Neuronal stem cell (in vitro differentiated cells): Measurements from ENCODE around the gene MLNR.

Experiments used
- DNase-seq: peaks from one replicate; pipeline ENCODE4 v3.0.0-alpha.2; 2013; ENCODE audit warnings: low spot score
- H2AFZ ChIP-seq: one replicate; pipeline ENCODE4 v1.6.1; 2013; ENCODE audit warnings: mild to moderate bottlenecking, low read length, inconsistent platforms
- H2AK5ac ChIP-seq: 2 replicates; pipeline ENCODE4 v1.6.1; 2013; ENCODE audit warnings: low read depth, mild to moderate bottlenecking, inconsistent platforms, low read length, moderate library complexity, mixed read lengths
- H2BK120ac ChIP-seq: 2 replicates; pipeline ENCODE4 v1.6.1; 2013; ENCODE audit warnings: low read depth, mild to moderate bottlenecking, inconsistent platforms, low read length, moderate library complexity, mixed read lengths
- H2BK12ac ChIP-seq: one replicate; pipeline ENCODE4 v1.6.1; 2013; ENCODE audit warnings: low read length, inconsistent platforms
- H2BK15ac ChIP-seq: 2 replicates; pipeline ENCODE4 v1.6.1; 2013; ENCODE audit warnings: mild to moderate bottlenecking, low read length, inconsistent platforms, mixed read lengths
- H2BK5ac ChIP-seq: one replicate; pipeline ENCODE4 v1.6.1; 2013; ENCODE audit warnings: inconsistent platforms, mild to moderate bottlenecking, low read length, moderate library complexity
- H3K14ac ChIP-seq: one replicate; pipeline ENCODE4 v1.6.1; 2013; ENCODE audit warnings: low read length, inconsistent platforms
- H3K18ac ChIP-seq: 2 replicates; pipeline ENCODE4 v1.6.1; 2013; ENCODE audit warnings: low read length, inconsistent platforms
- H3K23ac ChIP-seq: 2 replicates; pipeline ENCODE4 v1.6.1; 2013; ENCODE audit warnings: low read depth, mild to moderate bottlenecking, mixed read lengths, low read length, inconsistent platforms; ENCODE audit not compliant: poor library complexity
- H3K27ac ChIP-seq: replicated peaks from 3 replicates; pipeline ENCODE4 v1.5.1; 2013; ENCODE audit warnings: low read length, inconsistent platforms
- H3K27me3 ChIP-seq, 3 experiments: 2 replicates each; pipeline ENCODE4 v1.6.1; 2013; ENCODE audit warnings: low read length in 3 of 3, mild to moderate bottlenecking in 2 of 3, inconsistent platforms in 1 of 3, low read depth in 1 of 3, mixed read lengths in 1 of 3, moderate library complexity in 1 of 3; ENCODE audit not compliant: control insufficient read depth in 3 of 3, insufficient read depth in 3 of 3
- H3K36me3 ChIP-seq, 2 donors: replicated peaks in 1 of 2; 2 replicates each; pipeline ENCODE4 v1.6.1; 2013; ENCODE audit warnings: low read length in 2 of 2; ENCODE audit not compliant: control insufficient read depth in 2 of 2, insufficient read depth in 2 of 2
- H3K4ac ChIP-seq: 2 replicates; pipeline ENCODE4 v1.6.1; 2013; ENCODE audit warnings: inconsistent platforms, mild to moderate bottlenecking, low read length, moderate library complexity
- H3K4me1 ChIP-seq, 2 donors: 1 replicate in 1 of 2; 2 replicates in 1 of 2; pipeline ENCODE4 v1.6.1; 2013; ENCODE audit warnings: low read length in 2 of 2, low read depth in 1 of 2; ENCODE audit not compliant: control insufficient read depth in 2 of 2, insufficient read depth in 1 of 2
- H3K4me2 ChIP-seq: one replicate; pipeline ENCODE4 v1.6.1; 2013; ENCODE audit warnings: mild to moderate bottlenecking, low read length, inconsistent platforms; ENCODE audit not compliant: insufficient read depth, poor library complexity, severe bottlenecking
- H3K4me3 ChIP-seq, 2 donors: 2 replicates each; pipeline ENCODE4 v1.5.1; 2013; ENCODE audit warnings: low read length in 2 of 2, mild to moderate bottlenecking in 2 of 2, inconsistent platforms in 1 of 2, moderate library complexity in 1 of 2
- H3K79me1 ChIP-seq: one replicate; pipeline ENCODE4 v1.6.1; 2013; ENCODE audit warnings: low read depth, mild to moderate bottlenecking, inconsistent platforms, low read length, moderate library complexity
- H3K9ac ChIP-seq: one replicate; pipeline ENCODE4 v1.6.1; 2013; ENCODE audit warnings: mild to moderate bottlenecking, low read depth, low read length, inconsistent platforms; ENCODE audit not compliant: poor library complexity
- H3K9me3 ChIP-seq, 2 donors: replicated peaks in 1 of 2; 2 replicates each; pipeline versions ENCODE3 to v1.6.1; 2013; ENCODE audit warnings: low read length in 2 of 2, mild to moderate bottlenecking in 2 of 2, inconsistent platforms in 1 of 2, low read depth in 1 of 2, mixed read lengths in 1 of 2, moderate library complexity in 1 of 2; ENCODE audit not compliant: control insufficient read depth in 2 of 2, insufficient read depth in 1 of 2
- H4K8ac ChIP-seq: one replicate; pipeline ENCODE4 v1.6.1; 2013; ENCODE audit warnings: low read depth, mild to moderate bottlenecking, inconsistent platforms, low read length, moderate library complexity
- H4K91ac ChIP-seq: one replicate; pipeline ENCODE4 v1.6.1; 2013; ENCODE audit warnings: low read length, low read depth, mild to moderate bottlenecking, inconsistent platforms; ENCODE audit not compliant: poor library complexity
- WGBS, 2 donors: extraction: QIAGEN DNeasy Blood & Tissue Kit; methylation state at CpG; one replicate each; pipeline ENCODE4 v1.1.7; 2013; ENCODE audit warnings: missing lambda C conversion rate in 2 of 2, mixed read lengths in 1 of 2; ENCODE audit not compliant: insufficient read length in 2 of 2, insufficient replicate concordance in 1 of 2; ENCODE audit errors: extremely low coverage in 2 of 2; 5-methylcytosine and 5-hydroxymethylcytosine counted together

MLNR gene

GRCh38 chr13:49240017-49240416 is 19.9 kb downstream of the MLNR start:
- H3K23ac ChIP-seq: no peak overlapping the region
- H2AFZ ChIP-seq: no peak overlapping the region
- H4K8ac ChIP-seq: no peak overlapping the region
- no peak overlapping the region for H3K18ac ChIP-seq
- no peak for DNase-seq
- H3K9ac ChIP-seq: no peak overlapping the region
- H2BK5ac ChIP-seq: no peak overlapping the region
- H2BK120ac ChIP-seq: no peak overlapping the region
- no peak overlapping the region for H2BK12ac ChIP-seq
- no peaks in the 10 kb centered on the region for H3K36me3 ChIP-seq
- no peak overlapping the region for H3K4me3 ChIP-seq
- no CpG with 5 or more reads among the region's 4 CpGs for WGBS, 2 donors
- H3K4me1 ChIP-seq: no peaks in the 10 kb centered on the region
- no peak overlapping the region for H2BK15ac ChIP-seq
- H3K27ac ChIP-seq: no peak overlapping the region
- H3K9me3 ChIP-seq: peaks cover 3 to 5% of the 10 kb centered on the region in 2 donors
- no peaks in the 10 kb centered on the region for H3K79me1 ChIP-seq
- no peak overlapping the region for H3K4me2 ChIP-seq
- H4K91ac ChIP-seq: no peak overlapping the region
- H3K4ac ChIP-seq: no peak overlapping the region
- H3K27me3 ChIP-seq: no peaks in the 10 kb centered on the region
- no peak overlapping the region for H3K14ac ChIP-seq
- no peak overlapping the region for H2AK5ac ChIP-seq

- no peaks in the 10 kb centered on the region for H3K4me1 ChIP-seq
- H4K91ac ChIP-seq: no peak overlapping the region
- no peak overlapping the region for H2AK5ac ChIP-seq
- H3K27me3 ChIP-seq: no peaks in the 10 kb centered on the region
- H2AFZ ChIP-seq: no peak overlapping the region
- no peak overlapping the region for H2BK5ac ChIP-seq
- H3K9ac ChIP-seq: no peak overlapping the region
- H3K18ac ChIP-seq: no peak overlapping the region
- H2BK120ac ChIP-seq: no peak overlapping the region
- no CpG with 5 or more reads among the region's 7 CpGs for WGBS, 2 donors
- H3K9me3 ChIP-seq: peaks cover 3 to 5% of the 10 kb centered on the region in 2 donors
- no peak overlapping the region for H3K27ac ChIP-seq
- H2BK12ac ChIP-seq: no peak overlapping the region
- H3K79me1 ChIP-seq: no peaks in the 10 kb centered on the region
- H3K4me2 ChIP-seq: no peak overlapping the region
- no peak overlapping the region for H3K4ac ChIP-seq
- no peak for DNase-seq
- H3K36me3 ChIP-seq: no peaks in the 10 kb centered on the region
- H2BK15ac ChIP-seq: no peak overlapping the region
- no peak overlapping the region for H3K14ac ChIP-seq
- no peak overlapping the region for H3K23ac ChIP-seq
- H3K4me3 ChIP-seq: no peak overlapping the region
- no peak overlapping the region for H4K8ac ChIP-seq
Observed at GRCh38 chr13:49241296-49241695, 21.2 kb downstream of the MLNR start.

GRCh38 chr13:49245101-49245500 is 25.0 kb downstream of the MLNR start:
- no peak overlapping the region for H3K4me2 ChIP-seq
- no peak overlapping the region for H2AK5ac ChIP-seq
- H3K4me3 ChIP-seq: no peak overlapping the region
- no peak overlapping the region for H4K8ac ChIP-seq
- H3K14ac ChIP-seq: no peak overlapping the region
- no peak overlapping the region for H3K27ac ChIP-seq
- no peaks in the 10 kb centered on the region for H3K4me1 ChIP-seq
- H3K23ac ChIP-seq: no peak overlapping the region
- no peak overlapping the region for H3K18ac ChIP-seq
- no peaks in the 10 kb centered on the region for H3K27me3 ChIP-seq
- no peak overlapping the region for H2BK120ac ChIP-seq
- no peak overlapping the region for H2BK5ac ChIP-seq
- H4K91ac ChIP-seq: no peak overlapping the region
- peaks cover 3 to 5% of the 10 kb centered on the region in 2 donors for H3K9me3 ChIP-seq
- no peaks in the 10 kb centered on the region for H3K79me1 ChIP-seq
- DNase-seq: no peak
- H2BK12ac ChIP-seq: no peak overlapping the region
- no peak overlapping the region for H3K9ac ChIP-seq
- H3K36me3 ChIP-seq: no peaks in the 10 kb centered on the region
- H3K4ac ChIP-seq: no peak overlapping the region
- H2BK15ac ChIP-seq: no peak overlapping the region
- no peak overlapping the region for H2AFZ ChIP-seq

- Histone ChIP-seq H3K27ac (no peak overlapping the region), H3K14ac (no peak overlapping the region), H2AFZ (peak overlapping the region; percentile 92), H3K18ac (no peak overlapping the region), H2AK5ac (no peak overlapping the region), H2BK15ac (no peak overlapping the region), H3K4me1 (no peaks in the 10 kb centered on the region), H3K4ac (no peak overlapping the region), H3K27me3 (no peaks in the 10 kb centered on the region), H3K23ac (no peak overlapping the region), H2BK120ac (no peak overlapping the region), H3K9me3 (peaks cover 3 to 4% of the 10 kb centered on the region in 2 donors), H3K4me3 (peak overlapping the region; percentile 74 to 94), H3K36me3 (peaks cover 0 to 3% of the 10 kb centered on the region in 2 donors), H2BK12ac (no peak overlapping the region), H4K91ac (no peak overlapping the region), H3K79me1 (no peaks in the 10 kb centered on the region), H3K4me2 (peak overlapping the region; percentile 54), H4K8ac (no peak overlapping the region), H2BK5ac (no peak overlapping the region), H3K9ac (peak overlapping the region; percentile 0)
- WGBS, 2 donors: no CpG with 5 or more reads among the region's 4 CpGs
- DNase-seq: no peak
Observed at GRCh38 chr13:49246850-49247642, 26.9 kb downstream of the MLNR start.
